Tracheal epithelial cell (primary cell): ENCODE data around the gene TRAPPC6A. TPM values are rescaled to one million over a fixed set of nuclear protein-coding genes. Genes with fewer than 3 reads are reported as not detected.

Experiments used
- total RNA-seq: library from RNA; depleted of rRNA; stranded (reverse); fragments of >200 nt; gene quantifications from 2 replicates; pipeline ENCODE4 v1.2.1, GENCODE V29; 2014

The TRAPPC6A gene
- total RNA-seq = 17.7 and 21.4 TPM in 2 replicates

GRCh38 chr19:45177817-45178261 is at the start of gene TRAPPC6A:
TSS of gene TRAPPC6A (minus strand) at chr19:45178237. CDS start at chr19:45178218, 19 bp downstream.

GRCh38 chr19:45178262-45179071 is 430 bp upstream of the TRAPPC6A start, which contains the start of gene BLOC1S3:
TSS of gene BLOC1S3 (plus strand) at chr19:45178784. CDS start at chr19:45179297, 513 bp downstream.

GRCh38 chr19:45160870-45161737 is 16.9 kb downstream of the TRAPPC6A start, which contains the start of gene NKPD1:
TSS of gene NKPD1 (minus strand) at chr19:45160982. CDS start at chr19:45160150, 832 bp downstream.

Other genes with a start within 250 kb of the TRAPPC6A start
- not detected in 2 replicates for gene APOC4, start 236.0 kb downstream of the TRAPPC6A start, total RNA-seq
- gene APOC2, start 232.2 kb downstream of the TRAPPC6A start, total RNA-seq = not detected in 2 replicates
- gene CLPTM1, start 222.9 kb downstream of the TRAPPC6A start, total RNA-seq = 37.3 and 43.9 TPM in 2 replicates
- gene RELB, start 176.8 kb downstream of the TRAPPC6A start, total RNA-seq = 3.0 and 23.9 TPM in 2 replicates
- 6.3 and 9.0 TPM in 2 replicates for gene CLASRP, start 139.2 kb downstream of the TRAPPC6A start, total RNA-seq
- gene ZNF296, start 101.8 kb downstream of the TRAPPC6A start, total RNA-seq = 0.48 and 0.64 TPM in 2 replicates
- gene GEMIN7, start 99.0 kb downstream of the TRAPPC6A start, total RNA-seq = 30.9 and 47.0 TPM in 2 replicates
- gene PPP1R37, start 85.1 kb downstream of the TRAPPC6A start, total RNA-seq = 42.0 and 43.6 TPM in 2 replicates
- gene NKPD1, start 17.3 kb downstream of the TRAPPC6A start, total RNA-seq = 0.85 and 0.96 TPM in 2 replicates
- 8.2 and 11.1 TPM in 2 replicates for gene BLOC1S3, start 547 bp upstream of the TRAPPC6A start, total RNA-seq
- gene EXOC3L2, start 67.2 kb upstream of the TRAPPC6A start, total RNA-seq = 0.24 and 0.64 TPM in 2 replicates
- 10.0 and 12.8 TPM in 2 replicates for gene MARK4, start 73.0 kb upstream of the TRAPPC6A start, total RNA-seq
- not detected in 2 replicates for gene CKM, start 144.6 kb upstream of the TRAPPC6A start, total RNA-seq
- gene KLC3, start 162.5 kb upstream of the TRAPPC6A start, total RNA-seq = 82.5 and 101 TPM in 2 replicates
- 6.0 and 10.1 TPM in 2 replicates for gene ERCC2, start 192.3 kb upstream of the TRAPPC6A start, total RNA-seq
- gene PPP1R13L, start 226.8 kb upstream of the TRAPPC6A start, total RNA-seq = 20.5 and 21.3 TPM in 2 replicates
- gene POLR1G, start 228.4 kb upstream of the TRAPPC6A start, total RNA-seq = 23.9 and 25.2 TPM in 2 replicates
- 82.3 and 120 TPM in 2 replicates for gene ERCC1, start 245.7 kb upstream of the TRAPPC6A start, total RNA-seq